ENCODE measurements around the gene PCCA.

GRCh38 chr13:100306434-100306999 is 217.6 kb downstream of the PCCA start:
- no peak for TF ChIP-seq POLR2A (IDR thresholded peaks at IDR 0.05)
- TF ChIP-seq CTCF (IDR thresholded peaks at IDR 0.05) = no peak
